ENCODE data around the gene CCNYL1.
"Not testable (repeated sequence)": the region's sequence is repeated elsewhere in the genome, so short reads cannot be mapped to it uniquely, and the experiment has no call there.

CCNYL1 gene

GRCh38 chr2:207694811-207695281 is 16.6 kb upstream of the CCNYL1 start:
- DNase-seq, result no peak
- in situ Hi-C loops (cut with HindIII; ENCODE audit: low pct_ligation_motif_present, low pct_unique_long_range_greater_than_20kb, low sequenced_read_pairs), result no loop called here

- no peak for DNase-seq
- in situ Hi-C loops (cut with HindIII; ENCODE audit: low pct_ligation_motif_present, low pct_unique_long_range_greater_than_20kb, low sequenced_read_pairs), result no loop called here
These were observed 16.1 kb upstream of the CCNYL1 start for GRCh38 chr2:207695293-207695692.

GRCh38 chr2:207696911-207697310 is 14.5 kb upstream of the CCNYL1 start:
- DNase-seq; in situ Hi-C loops (cut with HindIII; ENCODE audit: low pct_ligation_motif_present, low pct_unique_long_range_greater_than_20kb, low sequenced_read_pairs): not testable (repeated sequence)

GRCh38 chr2:207697411-207697810 is 14.0 kb upstream of the CCNYL1 start:
- in situ Hi-C loops (cut with HindIII; ENCODE audit: low pct_ligation_motif_present, low pct_unique_long_range_greater_than_20kb, low sequenced_read_pairs), result no loop called here

GRCh38 chr2:207698301-207698700 is 13.1 kb upstream of the CCNYL1 start:
- in situ Hi-C loops (cut with HindIII; ENCODE audit: low pct_ligation_motif_present, low pct_unique_long_range_greater_than_20kb, low sequenced_read_pairs), result no loop called here
- no peak for DNase-seq

More at GRCh38 chr2:207697411-207697810, 14.0 kb upstream of the CCNYL1 start:
- DNase-seq, result no peak

GRCh38 chr2:207704078-207704477 is 7.4 kb upstream of the CCNYL1 start:
- in situ Hi-C loops (cut with HindIII; ENCODE audit: low pct_ligation_motif_present, low pct_unique_long_range_greater_than_20kb, low sequenced_read_pairs), result no loop called here
- DNase-seq, result no peak

- in situ Hi-C loops (cut with HindIII; ENCODE audit: low pct_ligation_motif_present, low pct_unique_long_range_greater_than_20kb, low sequenced_read_pairs), result no loop called here
- DNase-seq, result no peak
These were observed 6.8 kb upstream of the CCNYL1 start for GRCh38 chr2:207704671-207705070.

- DNase-seq, result peak; percentile 42
- in situ Hi-C loops (cut with HindIII; ENCODE audit: low pct_ligation_motif_present, low pct_unique_long_range_greater_than_20kb, low sequenced_read_pairs), result no loop called here
These were observed 4.2 kb upstream of the CCNYL1 start for GRCh38 chr2:207706936-207707860.

GRCh38 chr2:207711750-207712530 is 500 bp downstream of the CCNYL1 start:
- DNase-seq, result peak; percentile 54
- in situ Hi-C loops (cut with HindIII; ENCODE audit: low pct_ligation_motif_present, low pct_unique_long_range_greater_than_20kb, low sequenced_read_pairs), result no loop called here

GRCh38 chr2:207716056-207716455 is 4.6 kb downstream of the CCNYL1 start:
- DNase-seq, result no peak
- in situ Hi-C loops (cut with HindIII; ENCODE audit: low pct_ligation_motif_present, low pct_unique_long_range_greater_than_20kb, low sequenced_read_pairs), result no loop called here

- DNase-seq, result no peak
- in situ Hi-C loops (cut with HindIII; ENCODE audit: low pct_ligation_motif_present, low pct_unique_long_range_greater_than_20kb, low sequenced_read_pairs), result no loop called here
These were observed 7.1 kb downstream of the CCNYL1 start for GRCh38 chr2:207718521-207718920.

- in situ Hi-C loops (cut with HindIII; ENCODE audit: low pct_ligation_motif_present, low pct_unique_long_range_greater_than_20kb, low sequenced_read_pairs), result no loop called here
- no peak for DNase-seq
These were observed 7.6 kb downstream of the CCNYL1 start for GRCh38 chr2:207719008-207719407.

GRCh38 chr2:207719655-207720054 is 8.2 kb downstream of the CCNYL1 start:
- DNase-seq; in situ Hi-C loops (cut with HindIII; ENCODE audit: low pct_ligation_motif_present, low pct_unique_long_range_greater_than_20kb, low sequenced_read_pairs): not testable (repeated sequence)

GRCh38 chr2:207720517-207721187 is 9.2 kb downstream of the CCNYL1 start:
- no peak for DNase-seq
- in situ Hi-C loops (cut with HindIII; ENCODE audit: low pct_ligation_motif_present, low pct_unique_long_range_greater_than_20kb, low sequenced_read_pairs), result no loop called here

GRCh38 chr2:207722773-207723424 is 11.5 kb downstream of the CCNYL1 start:
- in situ Hi-C loops (cut with HindIII; ENCODE audit: low pct_ligation_motif_present, low pct_unique_long_range_greater_than_20kb, low sequenced_read_pairs), result no loop called here
- no peak for DNase-seq

- DNase-seq; in situ Hi-C loops (cut with HindIII; ENCODE audit: low pct_ligation_motif_present, low pct_unique_long_range_greater_than_20kb, low sequenced_read_pairs): not testable (repeated sequence)
These were observed 12.0 kb downstream of the CCNYL1 start for GRCh38 chr2:207723425-207723787.

- DNase-seq, result no peak
- in situ Hi-C loops (cut with HindIII; ENCODE audit: low pct_ligation_motif_present, low pct_unique_long_range_greater_than_20kb, low sequenced_read_pairs), result no loop called here
These were observed 12.7 kb downstream of the CCNYL1 start for GRCh38 chr2:207724113-207724512.

GRCh38 chr2:207725873-207726578 is 14.6 kb downstream of the CCNYL1 start:
- in situ Hi-C loops (cut with HindIII; ENCODE audit: low pct_ligation_motif_present, low pct_unique_long_range_greater_than_20kb, low sequenced_read_pairs), result loop anchor here (25.0 kb wide), 1 partner anchor 336 kb away; no protein-coding TSS in a partner anchor
- peak; percentile 21 for DNase-seq
